Right atrium auricular region (tissue), 2 donors: Measurements from ENCODE around the gene TYROBP. TPM values are rescaled to one million over a fixed set of nuclear protein-coding genes. Genes with fewer than 3 reads are reported as not detected.

Experiments used
- DNase-seq: peaks from one replicate; pipeline ENCODE4 v3.0.0-alpha.2; 2019; ENCODE audit warnings: low spot score
- H3K27ac ChIP-seq, 2 donors: fragments of 200-600 bp; sonication (generic); 1 replicate in 1 of 2; 2 replicates in 1 of 2; pipeline ENCODE4 v1.5.1; 2016 to 2019
- H3K27me3 ChIP-seq, 2 donors: fragments of 200-600 bp; sonication (generic); one replicate each; pipeline versions ENCODE4 v1.5.1 to v1.6.0; 2017 to 2019
- H3K36me3 ChIP-seq: fragments of 200-600 bp; sonication (generic); one replicate; pipeline ENCODE4 v1.5.1; 2016
- H3K4me1 ChIP-seq, 2 donors: fragments of 200-600 bp; sonication (generic); one replicate each; pipeline versions ENCODE4 v1.5.1 to v1.6.0; 2017 to 2019
- H3K4me3 ChIP-seq, 2 donors: fragments of 200-600 bp; sonication (generic); 1 replicate in 1 of 2; 2 replicates in 1 of 2; pipeline ENCODE4 v1.5.1; 2017 to 2019; ENCODE audit warnings: mild to moderate bottlenecking in 1 of 2, moderate library complexity in 1 of 2
- H3K9me3 ChIP-seq, 2 donors: fragments of 200-600 bp; sonication (generic); one replicate each; pipeline ENCODE4 v1.5.1; 2019
- total RNA-seq, 2 donors: library from RNA; depleted of rRNA; stranded (reverse); fragments of >200 nt; gene quantifications; one replicate each; pipeline ENCODE4 v1.1.0, GENCODE V29; 2016
- TF ChIP-seq, protein P1 (sequence below), 2 donors: fragments of 200-600 bp; sonication (generic); IDR thresholded peaks; one replicate each; pipeline ENCODE4 v1.5.1; 2019; ENCODE audit warnings: antibody characterized with exemption in 2 of 2

Gene TYROBP
- total RNA-seq, 2 donors from 2014 or later = 26.1 to 85.4 TPM

DNA sequence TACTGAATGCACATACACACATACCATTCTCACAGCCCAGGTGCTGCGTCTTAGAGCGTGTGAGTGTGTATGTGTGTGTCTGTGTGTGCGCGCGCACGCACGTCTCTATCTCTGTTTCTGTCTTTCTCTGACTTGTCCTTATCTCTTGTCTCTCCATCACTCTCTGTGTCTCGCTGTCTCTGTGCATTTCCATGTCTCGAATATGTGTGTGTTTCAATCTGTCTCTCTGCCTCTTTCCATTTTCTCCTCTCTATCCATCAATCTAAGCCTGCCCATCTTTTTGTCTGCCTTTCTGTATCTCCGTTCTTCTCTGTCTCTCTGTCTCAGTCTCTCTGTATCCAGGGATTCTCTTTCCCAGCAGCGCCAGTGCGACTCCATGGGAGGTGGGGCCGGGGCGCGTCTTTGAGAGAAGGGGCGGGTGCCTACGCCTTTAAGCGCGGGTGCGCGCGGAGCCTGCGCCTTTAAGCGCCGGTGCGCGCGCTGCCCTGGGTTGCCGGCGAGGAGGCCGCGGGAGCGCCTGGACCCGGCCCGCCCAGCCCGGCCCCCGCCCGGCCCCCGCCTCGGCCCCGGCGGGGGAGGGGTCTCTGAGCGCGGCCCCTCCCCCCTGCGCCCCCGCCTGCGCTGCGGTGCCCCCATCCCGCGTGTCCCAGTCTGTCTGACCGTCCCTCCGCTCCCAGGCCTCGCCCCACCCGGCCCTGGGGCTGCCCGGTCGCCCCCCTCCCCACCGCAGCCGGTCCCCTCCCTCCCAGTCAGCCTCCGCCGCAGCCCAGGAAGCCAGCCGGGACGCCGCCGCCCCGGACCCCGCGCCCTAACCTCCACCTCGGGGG lies 28.0 kb upstream of the TYROBP start, which contains the start of gene LRFN3:
Gene LRFN3 (plus strand): TSS at position 464 of the 827 bp plus-strand sequence. CDS start 3,052 bp downstream, outside the sequence.
- Histone ChIP-seq H3K9me3 (no peaks in the 10 kb centered on the region), H3K36me3 (peaks cover 16% of the 10 kb centered on the region), H3K4me1 (peaks cover 0 to 32% of the 10 kb centered on the region in 2 donors), H3K27me3 (no peaks in the 10 kb centered on the region), H3K4me3 (peak within 1 kb of the TSS; percentile 79 to 89), H3K27ac (peak within 1 kb of the TSS; percentile 81 to 85)
- TF ChIP-seq, protein P1, sequence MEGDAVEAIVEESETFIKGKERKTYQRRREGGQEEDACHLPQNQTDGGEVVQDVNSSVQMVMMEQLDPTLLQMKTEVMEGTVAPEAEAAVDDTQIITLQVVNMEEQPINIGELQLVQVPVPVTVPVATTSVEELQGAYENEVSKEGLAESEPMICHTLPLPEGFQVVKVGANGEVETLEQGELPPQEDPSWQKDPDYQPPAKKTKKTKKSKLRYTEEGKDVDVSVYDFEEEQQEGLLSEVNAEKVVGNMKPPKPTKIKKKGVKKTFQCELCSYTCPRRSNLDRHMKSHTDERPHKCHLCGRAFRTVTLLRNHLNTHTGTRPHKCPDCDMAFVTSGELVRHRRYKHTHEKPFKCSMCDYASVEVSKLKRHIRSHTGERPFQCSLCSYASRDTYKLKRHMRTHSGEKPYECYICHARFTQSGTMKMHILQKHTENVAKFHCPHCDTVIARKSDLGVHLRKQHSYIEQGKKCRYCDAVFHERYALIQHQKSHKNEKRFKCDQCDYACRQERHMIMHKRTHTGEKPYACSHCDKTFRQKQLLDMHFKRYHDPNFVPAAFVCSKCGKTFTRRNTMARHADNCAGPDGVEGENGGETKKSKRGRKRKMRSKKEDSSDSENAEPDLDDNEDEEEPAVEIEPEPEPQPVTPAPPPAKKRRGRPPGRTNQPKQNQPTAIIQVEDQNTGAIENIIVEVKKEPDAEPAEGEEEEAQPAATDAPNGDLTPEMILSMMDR (IDR thresholded peaks at IDR 0.05) = no peak
- peak; percentile 79 for DNase-seq

DNA sequence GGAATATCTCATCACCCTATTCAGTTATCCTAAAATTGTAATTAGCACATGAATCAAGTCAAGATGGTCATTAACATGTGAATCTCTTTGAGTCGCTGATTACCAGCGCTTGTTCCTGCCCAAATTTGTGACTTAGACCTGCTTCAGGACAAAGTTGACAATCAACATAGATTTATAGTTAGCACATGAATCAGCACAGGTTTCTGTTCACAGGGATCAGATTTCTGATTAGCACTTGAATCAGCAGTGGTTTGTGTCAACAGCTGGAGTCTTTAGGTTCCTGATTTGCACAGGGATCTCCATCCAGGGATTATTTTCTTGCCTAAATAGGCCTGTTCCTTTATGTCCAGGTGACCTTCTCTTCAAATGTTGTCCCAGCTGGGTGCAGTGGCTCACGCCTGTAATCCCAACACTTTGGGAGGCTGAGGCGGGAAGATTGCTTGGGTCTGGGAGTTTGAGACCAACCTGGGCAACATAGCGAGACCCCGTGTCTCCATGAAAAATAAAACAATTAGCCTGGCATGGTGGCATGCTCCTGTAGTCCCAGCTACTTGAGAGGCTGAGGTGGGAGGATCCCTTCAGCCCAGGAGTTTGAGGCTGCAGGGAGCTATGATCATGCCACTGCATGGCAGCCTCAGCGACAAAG lies 24.3 kb upstream of the TYROBP start:
- Histone ChIP-seq H3K27me3 (no peaks in the 10 kb centered on the region), H3K36me3 (no peaks in the 10 kb centered on the region), H3K9me3 (no peaks in the 10 kb centered on the region), H3K4me3 (no peak overlapping the region), H3K27ac (no peak overlapping the region), H3K4me1 (peaks cover 0 to 29% of the 10 kb centered on the region in 2 donors)
- TF ChIP-seq, protein P1 (IDR thresholded peaks at IDR 0.05) = no peak
- no peak for DNase-seq

DNA sequence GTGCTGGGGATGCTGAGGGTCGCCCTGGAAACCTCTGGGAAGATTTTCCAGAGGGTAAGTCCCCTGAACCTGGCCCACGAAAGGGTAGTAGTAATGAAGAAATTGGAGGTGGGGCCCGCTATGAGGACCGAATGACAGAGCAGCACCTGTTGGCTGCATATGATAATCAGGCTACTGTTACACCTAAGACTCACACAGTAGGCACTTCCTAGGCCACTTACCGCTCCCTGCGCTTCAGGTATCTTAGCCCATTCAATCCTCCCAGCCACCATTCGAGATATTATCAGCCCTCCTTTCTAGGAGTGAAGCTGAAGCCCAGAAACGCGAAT lies 23.7 kb upstream of the TYROBP start:
- H3K27me3 ChIP-seq = no peaks in the 10 kb centered on the region
- peak overlapping the region in 1 of 2 donors; percentile 35 for H3K4me3 ChIP-seq
- DNase-seq = no peak
- no peaks in the 10 kb centered on the region for H3K36me3 ChIP-seq
- TF ChIP-seq, protein P1 (IDR thresholded peaks at IDR 0.05) = peak in 1 of 2 donors; percentile 3
- H3K9me3 ChIP-seq = no peaks in the 10 kb centered on the region
- H3K27ac ChIP-seq = no peak overlapping the region
- H3K4me1 ChIP-seq = peaks cover 0 to 23% of the 10 kb centered on the region in 2 donors

DNA sequence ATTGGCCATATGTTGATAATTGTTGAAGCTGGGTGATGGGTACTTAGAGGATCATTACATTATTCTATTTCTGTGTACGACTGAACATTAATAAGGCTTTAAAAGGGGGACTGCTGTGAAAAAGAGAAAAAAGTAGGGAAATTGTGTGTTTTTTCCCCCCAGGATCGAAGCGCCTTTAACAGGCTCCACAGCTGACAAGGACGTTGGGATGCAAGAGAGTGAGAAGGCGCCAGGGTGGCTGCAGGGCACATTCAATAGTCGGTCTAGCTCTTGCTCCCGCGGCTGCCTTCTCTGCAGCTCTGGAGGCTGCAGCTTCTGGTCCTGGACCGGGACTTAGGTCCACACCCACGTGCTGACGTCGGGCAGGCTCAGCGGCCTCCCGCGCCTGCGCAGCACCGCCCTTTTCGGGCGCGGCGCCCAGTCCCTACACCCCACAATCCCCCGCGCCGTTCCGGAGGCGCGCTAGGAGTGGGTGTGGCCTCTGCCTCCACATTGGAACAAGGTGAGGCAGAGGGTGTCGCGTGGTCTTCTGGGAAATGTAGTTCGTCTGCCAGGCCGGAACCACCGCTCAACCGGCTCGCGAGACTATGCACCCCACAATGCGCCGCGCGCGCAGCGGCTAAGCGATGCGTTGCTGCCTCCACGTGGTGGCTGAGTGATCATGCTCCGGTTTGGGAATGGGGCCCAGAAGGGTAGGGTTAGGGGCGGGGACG lies 23.2 kb upstream of the TYROBP start:
- Histone ChIP-seq H3K4me1 (peaks cover 0 to 18% of the 10 kb centered on the region in 2 donors), H3K9me3 (no peaks in the 10 kb centered on the region), H3K36me3 (no peaks in the 10 kb centered on the region), H3K4me3 (peak overlapping the region in 1 of 2 donors; percentile 35), H3K27me3 (no peaks in the 10 kb centered on the region), H3K27ac (peak overlapping the region; percentile 45 to 69)
- TF ChIP-seq, protein P1 (IDR thresholded peaks at IDR 0.05) = peak; percentile 63 to 93
- peak; percentile 99 for DNase-seq

DNA sequence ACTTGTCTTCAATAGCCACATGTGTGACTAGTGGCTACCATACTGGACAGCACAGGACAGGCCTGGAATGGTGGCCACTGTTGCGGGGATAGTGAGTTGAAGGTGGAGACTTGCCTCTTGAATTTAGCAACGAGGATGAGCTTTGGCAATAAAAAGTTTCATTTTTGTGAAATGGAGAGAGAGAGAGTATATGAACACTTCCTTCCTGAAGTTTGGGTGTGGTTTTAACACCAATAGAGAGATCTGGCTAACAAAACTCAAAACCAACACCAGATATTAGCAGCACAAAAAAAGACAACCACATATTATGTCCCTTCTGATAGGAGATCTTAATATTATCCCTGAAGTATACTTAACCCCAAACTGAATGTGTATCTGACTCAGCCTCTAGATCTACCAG lies 21.8 kb upstream of the TYROBP start:
- DNase-seq = no peak
- H3K4me1 ChIP-seq = peaks cover 0 to 9% of the 10 kb centered on the region in 2 donors
- H3K27ac ChIP-seq = no peak overlapping the region
- H3K4me3 ChIP-seq = no peak overlapping the region
- TF ChIP-seq, protein P1 (IDR thresholded peaks at IDR 0.05) = no peak
- peaks cover 0 to 6% of the 10 kb centered on the region in 2 donors for H3K9me3 ChIP-seq
- H3K36me3 ChIP-seq = no peaks in the 10 kb centered on the region
- no peaks in the 10 kb centered on the region for H3K27me3 ChIP-seq
